B cell (primary cell): ENCODE data around the gene ADAMTS16. TPM values are rescaled to one million over a fixed set of nuclear protein-coding genes. Genes with fewer than 3 reads are reported as not detected.

ENCODE experiments used
- ATAC-seq: fragments of 200-7000 bp; cut with Tn5 transposase; one replicate; pipeline ENCODE4 v1.10.0; 2021; ENCODE audit warnings: low read depth, mild to moderate bottlenecking, moderate number of reproducible peaks, moderate library complexity
- CTCF ChIA-PET: fragments of 350-600 bp; sonication (Branson Sonifier 250); formaldehyde crosslinking; loops from one replicate; lab custom pipeline; 2021; ENCODE audit warnings: antibody characterized with exemption, inconsistent platforms; lab: Charles Lee
- POLR2A ChIA-PET: fragments of 350-600 bp; sonication (Branson Sonifier 250); formaldehyde crosslinking; loops from one replicate; lab custom pipeline; 2021; ENCODE audit warnings: antibody characterized with exemption; lab: Charles Lee
- DNase-seq: peaks from one replicate; pipeline ENCODE4 v3.0.0; 2013
- H2AFZ ChIP-seq: 2 replicates; pipeline ENCODE4 v1.6.1; 2012; ENCODE audit warnings: mild to moderate bottlenecking, low read depth, low read length; ENCODE audit not compliant: insufficient read depth, poor library complexity, severe bottlenecking
- H3K27ac ChIP-seq, 2 donors: 1 replicate in 1 of 2; 2 replicates in 1 of 2; pipeline ENCODE4 v1.5.1; 2012 to 2013; ENCODE audit warnings: low read length in 2 of 2, mild to moderate bottlenecking in 2 of 2, moderate library complexity in 1 of 2
- H3K27me3 ChIP-seq, 4 experiments: fragments of 200-600 bp in 1 of 4; sonication (generic) in 1 of 4; replicated peaks in 1 of 4; 1 replicate in 2 of 4; 2 replicates in 2 of 4; pipeline versions ENCODE4 v1.6.1 to v1.7.0; 2013 to 2016; ENCODE audit warnings: low read length in 3 of 4, mild to moderate bottlenecking in 2 of 4, mixed read lengths in 1 of 4, moderate library complexity in 1 of 4; ENCODE audit not compliant: insufficient read depth in 4 of 4, control insufficient read depth in 3 of 4; ENCODE audit errors: control extremely low read depth in 1 of 4
- H3K36me3 ChIP-seq, 2 experiments: replicated peaks in 1 of 2; 1 replicate in 1 of 2; 2 replicates in 1 of 2; pipeline versions ENCODE4 v1.6.1 to v1.7.1; 2013; ENCODE audit warnings: low read length in 1 of 2; ENCODE audit not compliant: insufficient read depth in 2 of 2, control insufficient read depth in 1 of 2; ENCODE audit errors: control extremely low read depth in 1 of 2, extremely low read depth in 1 of 2
- H3K4me1 ChIP-seq, 2 donors: fragments of 200-600 bp in 1 of 2; sonication (generic) in 1 of 2; 1 replicate in 1 of 2; 2 replicates in 1 of 2; pipeline versions ENCODE4 v1.5.1 to v1.6.1; 2013 to 2017; ENCODE audit warnings: low read length in 2 of 2; ENCODE audit not compliant: control insufficient read depth in 2 of 2, insufficient read depth in 2 of 2
- H3K4me2 ChIP-seq: replicated peaks from 2 replicates; pipeline ENCODE3; 2012; ENCODE audit warnings: mild to moderate bottlenecking, low read depth, low read length; ENCODE audit not compliant: poor library complexity, severe bottlenecking
- H3K4me3 ChIP-seq, 5 experiments: fragments of 200-600 bp in 1 of 5; sonication (generic) in 1 of 5; 1 replicate in 3 of 5; 2 replicates in 2 of 5; pipeline versions ENCODE4 v1.5.1 to v1.7.0; 2011 to 2016; ENCODE audit warnings: low read length in 4 of 5, mild to moderate bottlenecking in 4 of 5, low read depth in 2 of 5, control low read depth in 1 of 5, moderate library complexity in 1 of 5; ENCODE audit not compliant: insufficient read depth in 1 of 5; ENCODE audit errors: control extremely low read depth in 1 of 5, extremely low read depth in 1 of 5
- H3K79me2 ChIP-seq: fragments of 200-600 bp; sonication (generic); one replicate; pipeline ENCODE4 v1.6.0; 2016; ENCODE audit warnings: low read length; ENCODE audit not compliant: control insufficient read depth, insufficient read depth
- H3K9ac ChIP-seq: fragments of 200-600 bp; sonication (generic); 2 replicates; pipeline ENCODE4 v1.6.1; 2017; ENCODE audit warnings: mild to moderate bottlenecking, low read length, moderate library complexity
- H3K9me3 ChIP-seq, 3 donors: one replicate each; pipeline versions ENCODE4 v1.6.1 to v1.7.1; 2013; ENCODE audit warnings: low read length in 2 of 3; ENCODE audit not compliant: control insufficient read depth in 2 of 3, insufficient read depth in 1 of 3; ENCODE audit errors: control extremely low read depth in 1 of 3
- H4K20me1 ChIP-seq: 2 replicates; pipeline ENCODE4 v1.6.0; 2012; ENCODE audit warnings: mild to moderate bottlenecking, low read length; ENCODE audit not compliant: insufficient read depth, control insufficient read depth, poor library complexity, severe bottlenecking
- H3K27ac Mint-ChIP-seq: one replicate; pipeline ENCODE4 v1.8.0; 2021; ENCODE audit warnings: mixed read lengths
- H3K27me3 Mint-ChIP-seq: one replicate; pipeline ENCODE4 v1.8.0; 2021; ENCODE audit warnings: mixed read lengths
- H3K4me1 Mint-ChIP-seq: one replicate; pipeline ENCODE4 v1.8.0; 2021; ENCODE audit warnings: mixed read lengths
- H3K4me3 Mint-ChIP-seq: one replicate; pipeline ENCODE4 v1.8.0; 2021; ENCODE audit warnings: mixed read lengths
- H3K9me3 Mint-ChIP-seq: one replicate; pipeline ENCODE4 v1.8.0; 2022; ENCODE audit warnings: mixed read lengths; ENCODE audit not compliant: insufficient read depth
- EZH2 ChIP-seq: IDR thresholded peaks from 2 replicates; pipeline ENCODE4 v1.6.1; 2012; ENCODE audit warnings: borderline replicate concordance, low read depth, mild to moderate bottlenecking, moderate library complexity, low read length; ENCODE audit not compliant: insufficient read depth, poor library complexity, severe bottlenecking
- WGBS: methylation state at CpG from one replicate; pipeline ENCODE4 v1.1.5; 2013; ENCODE audit warnings: missing lambda C conversion rate; ENCODE audit not compliant: insufficient coverage; 5-methylcytosine and 5-hydroxymethylcytosine counted together
- intact Hi-C: fragments of 100-400 bp; cut with micrococcal nuclease; formaldehyde crosslinking; loops from one replicate; pipeline ENCODE4 v1.10.0; 2022
- polyA plus RNA-seq: library from polyadenylated mRNA; depleted of rRNA; stranded (reverse); fragments of >200 nt; gene quantifications from 2 replicates; pipeline ENCODE4 v1.2.3, GENCODE V29; 2012
- total RNA-seq, 2 donors: library from RNA; stranded (reverse); fragments of 120-200 nt in 1 of 2; gene quantifications; 1 replicate in 1 of 2; 2 replicates in 1 of 2; pipeline versions ENCODE4 v1.2.3 to v1.2.4, GENCODE V29; 2013 to 2022
- TF ChIP-seq, protein P1 (sequence below): fragments of 200-600 bp; IDR thresholded peaks from one replicate; pipeline ENCODE4 v1.8.0; 2022; ENCODE audit warnings: antibody characterized with exemption, mild to moderate bottlenecking

Gene ADAMTS16
- total and polyA plus RNA-seq, 2 donors (not counting 1 experiment from before 2014, with no cell fraction given): not detected

DNA sequence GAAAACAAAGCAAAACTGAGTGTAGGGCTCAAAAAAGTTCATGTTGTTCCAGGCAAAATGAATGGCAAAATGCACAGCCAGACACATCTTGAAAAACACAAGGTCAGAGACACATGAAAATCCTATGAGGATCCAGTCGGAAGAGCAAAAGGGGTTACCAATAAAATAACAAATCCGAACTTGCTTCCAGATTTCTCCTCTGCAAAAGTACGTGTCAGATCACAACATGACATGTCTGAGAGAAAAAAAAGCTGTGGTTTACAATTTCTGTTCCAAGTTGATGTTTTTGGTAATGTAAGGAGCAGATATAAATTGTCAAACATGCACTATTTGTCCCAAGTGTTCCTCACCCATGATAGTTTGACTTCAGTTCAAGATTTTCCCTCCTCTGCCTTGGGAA, 15.9 kb upstream of the ADAMTS16 start:
- CTCF ChIA-PET: no interaction called here
- Mint-ChIP-seq H3K4me1 (no peaks in the 10 kb centered on the region), H3K9me3 (peaks cover 4% of the 10 kb centered on the region), H3K27me3 (peaks cover 4% of the 10 kb centered on the region), H3K4me3 (no peak overlapping the region), H3K27ac (no peak overlapping the region)
- H3K4me2 ChIP-seq: no peak overlapping the region
- H2AFZ ChIP-seq: no peak overlapping the region
- TF ChIP-seq, protein P1, sequence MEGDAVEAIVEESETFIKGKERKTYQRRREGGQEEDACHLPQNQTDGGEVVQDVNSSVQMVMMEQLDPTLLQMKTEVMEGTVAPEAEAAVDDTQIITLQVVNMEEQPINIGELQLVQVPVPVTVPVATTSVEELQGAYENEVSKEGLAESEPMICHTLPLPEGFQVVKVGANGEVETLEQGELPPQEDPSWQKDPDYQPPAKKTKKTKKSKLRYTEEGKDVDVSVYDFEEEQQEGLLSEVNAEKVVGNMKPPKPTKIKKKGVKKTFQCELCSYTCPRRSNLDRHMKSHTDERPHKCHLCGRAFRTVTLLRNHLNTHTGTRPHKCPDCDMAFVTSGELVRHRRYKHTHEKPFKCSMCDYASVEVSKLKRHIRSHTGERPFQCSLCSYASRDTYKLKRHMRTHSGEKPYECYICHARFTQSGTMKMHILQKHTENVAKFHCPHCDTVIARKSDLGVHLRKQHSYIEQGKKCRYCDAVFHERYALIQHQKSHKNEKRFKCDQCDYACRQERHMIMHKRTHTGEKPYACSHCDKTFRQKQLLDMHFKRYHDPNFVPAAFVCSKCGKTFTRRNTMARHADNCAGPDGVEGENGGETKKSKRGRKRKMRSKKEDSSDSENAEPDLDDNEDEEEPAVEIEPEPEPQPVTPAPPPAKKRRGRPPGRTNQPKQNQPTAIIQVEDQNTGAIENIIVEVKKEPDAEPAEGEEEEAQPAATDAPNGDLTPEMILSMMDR: no peak
- TF ChIP-seq EZH2: no peak
- no peaks in the 10 kb centered on the region for H3K79me2 ChIP-seq
- no peaks in the 10 kb centered on the region for H3K27me3 ChIP-seq
- no CpG with 5 or more reads among the region's 3 CpGs for WGBS
- ATAC-seq (no peak), DNase-seq (no peak)
- no peak overlapping the region for H3K9ac ChIP-seq
- intact Hi-C loops: no loop called here
- POLR2A ChIA-PET: no interaction called here
- H3K36me3 ChIP-seq: no peaks in the 10 kb centered on the region
- no peak overlapping the region for H3K4me3 ChIP-seq
- H3K9me3 ChIP-seq: peaks cover 0 to 5% (median 0%) of the 10 kb centered on the region in 3 donors
- no peaks in the 10 kb centered on the region for H3K4me1 ChIP-seq
- H3K27ac ChIP-seq: no peak overlapping the region
- H4K20me1 ChIP-seq: no peaks in the 10 kb centered on the region

GRCh38 chr5:5126444-5126843, 13.7 kb upstream of the ADAMTS16 start:
- no peak for TF ChIP-seq EZH2
- TF ChIP-seq, protein P1: no peak
- Histone ChIP-seq H4K20me1 (no peaks in the 10 kb centered on the region), H2AFZ (no peak overlapping the region), H3K27me3 (no peaks in the 10 kb centered on the region), H3K4me1 (no peaks in the 10 kb centered on the region), H3K4me2 (no peak overlapping the region), H3K79me2 (no peaks in the 10 kb centered on the region), H3K4me3 (no peak overlapping the region), H3K36me3 (no peaks in the 10 kb centered on the region), H3K9ac (no peak overlapping the region), H3K9me3 (no peaks in the 10 kb centered on the region), H3K27ac (no peak overlapping the region)
- ATAC-seq: no peak
- Mint-ChIP-seq H3K4me1 (no peaks in the 10 kb centered on the region), H3K9me3 (no peaks in the 10 kb centered on the region), H3K4me3 (no peak overlapping the region), H3K27ac (no peak overlapping the region), H3K27me3 (peaks cover 4% of the 10 kb centered on the region)
- CTCF ChIA-PET: no interaction called here
- intact Hi-C loops: no loop called here
- no peak for DNase-seq
- WGBS: 73% methylated on average over 2 of the region's 7 CpGs
- POLR2A ChIA-PET: no interaction called here
